HEK293 (cell line): Measurements from ENCODE around the gene HSD17B13.

Source experiments
- CTCF ChIA-PET: fragments of 350-600 bp; formaldehyde crosslinking; extraction: SDS; loops from one replicate; lab custom pipeline; 2021; ENCODE audit warnings: antibody characterized with exemption; lab: Yijun Ruan, JAX
- POLR2A ChIA-PET: fragments of 300-600 bp; formaldehyde crosslinking; extraction: SDS; loops from one replicate; lab custom pipeline; 2020; ENCODE audit warnings: antibody characterized with exemption, inconsistent platforms; lab: Yijun Ruan, JAX
- H3K27ac ChIP-seq: fragments of 200-500 bp; sonication (Bioruptor generic); 2 replicates; pipeline ENCODE4 v1.5.1; 2014; ENCODE audit warnings: low read depth, low read length, control low read depth, inconsistent platforms; ENCODE audit errors: extremely low read depth
- H3K36me3 ChIP-seq, 2 experiments: fragments of 200-500 bp in 1 of 2; sonication (Bioruptor generic) in 1 of 2; 1 replicate in 1 of 2; 2 replicates in 1 of 2; pipeline ENCODE4 v1.5.1; 2014 to 2017; ENCODE audit warnings: inconsistent platforms in 2 of 2, low read length in 2 of 2; ENCODE audit not compliant: control insufficient read depth in 2 of 2, insufficient read depth in 1 of 2
- H3K4me1 ChIP-seq: fragments of 200-500 bp; sonication (Bioruptor generic); 2 replicates; pipeline ENCODE4 v1.5.1; 2014; ENCODE audit warnings: mild to moderate bottlenecking, low read length, inconsistent platforms; ENCODE audit not compliant: control insufficient read depth, insufficient read depth
- H3K4me3 ChIP-seq: 2 replicates; pipeline ENCODE4 v1.5.1; 2011; ENCODE audit warnings: low read depth, mild to moderate bottlenecking, control low read depth, low read length, moderate library complexity
- H3K9me3 ChIP-seq: fragments of 200-500 bp; sonication (Bioruptor generic); 2 replicates; pipeline ENCODE4 v1.5.1; 2014; ENCODE audit warnings: low read depth, low read length, inconsistent platforms; ENCODE audit not compliant: control insufficient read depth, insufficient read depth
- CTCF ChIP-seq: fragments of 450-650 bp; formaldehyde crosslinking; IDR thresholded peaks from 2 replicates; pipeline ENCODE4 v1.5.1; 2016; ENCODE audit warnings: missing biosample characterization, missing genetic modification characterization
- GLI4 ChIP-seq: fragments of 450-650 bp; formaldehyde crosslinking; IDR thresholded peaks from 2 replicates; pipeline ENCODE4 v1.5.1; 2016; ENCODE audit warnings: missing biosample characterization, missing genetic modification characterization
- HIC1 ChIP-seq: fragments of 450-650 bp; formaldehyde crosslinking; IDR thresholded peaks from 2 replicates; pipeline ENCODE4 v1.5.1; 2016; ENCODE audit warnings: missing biosample characterization, missing genetic modification characterization
- KLF8 ChIP-seq: fragments of 450-650 bp; formaldehyde crosslinking; IDR thresholded peaks from 2 replicates; pipeline ENCODE4 v1.5.1; 2016; ENCODE audit warnings: missing biosample characterization, missing genetic modification characterization
- REST ChIP-seq: fragments of 450-650 bp; formaldehyde crosslinking; IDR thresholded peaks from 2 replicates; pipeline ENCODE4 v1.5.1; 2016; ENCODE audit warnings: missing biosample characterization, missing genetic modification characterization
- SALL2 ChIP-seq: fragments of 450-650 bp; formaldehyde crosslinking; IDR thresholded peaks from 2 replicates; pipeline ENCODE4 v1.5.0; 2017; ENCODE audit warnings: missing biosample characterization, mild to moderate bottlenecking, missing genetic modification characterization, borderline replicate concordance
- SETDB1 ChIP-seq: IDR thresholded peaks from one replicate; pipeline ENCODE4 v1.6.1; 2017; ENCODE audit warnings: mild to moderate bottlenecking, low read length, moderate library complexity, mixed read lengths; ENCODE audit not compliant: insufficient read length
- ZBTB17 ChIP-seq: fragments of 450-650 bp; formaldehyde crosslinking; IDR thresholded peaks from 2 replicates; pipeline ENCODE4 v1.5.1; 2016; ENCODE audit warnings: missing biosample characterization, missing genetic modification characterization
- ZNF16 ChIP-seq: fragments of 450-650 bp; formaldehyde crosslinking; IDR thresholded peaks from 2 replicates; pipeline ENCODE4 v1.5.1; 2016; ENCODE audit warnings: low read depth, missing biosample characterization, missing genetic modification characterization
- ZNF175 ChIP-seq: fragments of 450-650 bp; formaldehyde crosslinking; IDR thresholded peaks from 2 replicates; pipeline ENCODE4 v1.5.1; 2016; ENCODE audit warnings: missing biosample characterization, missing genetic modification characterization
- ZNF266 ChIP-seq: fragments of 450-650 bp; formaldehyde crosslinking; IDR thresholded peaks from 2 replicates; pipeline ENCODE4 v1.5.1; 2016; ENCODE audit warnings: missing biosample characterization, missing genetic modification characterization, low read depth
- ZNF585B ChIP-seq: fragments of 450-650 bp; formaldehyde crosslinking; IDR thresholded peaks from 2 replicates; pipeline ENCODE4 v1.5.1; 2016; ENCODE audit warnings: missing biosample characterization, missing genetic modification characterization
- ZNF596 ChIP-seq: fragments of 450-650 bp; IDR thresholded peaks from 2 replicates; pipeline ENCODE4 v1.5.0; 2018; ENCODE audit warnings: missing biosample characterization, mild to moderate bottlenecking, missing genetic modification characterization, moderate library complexity
- ZNF639 ChIP-seq: fragments of 450-650 bp; formaldehyde crosslinking; IDR thresholded peaks from 2 replicates; pipeline ENCODE4 v1.5.1; 2016; ENCODE audit warnings: missing biosample characterization, missing genetic modification characterization
- ZNF645 ChIP-seq: fragments of 450-650 bp; formaldehyde crosslinking; IDR thresholded peaks from 2 replicates; pipeline ENCODE4; 2016; ENCODE audit warnings: missing biosample characterization, missing genetic modification characterization
- ZNF670 ChIP-seq: fragments of 450-650 bp; formaldehyde crosslinking; IDR thresholded peaks from 2 replicates; pipeline ENCODE4 v1.5.1; 2016; ENCODE audit warnings: missing biosample characterization, missing genetic modification characterization, low read depth
- ZNF76 ChIP-seq: fragments of 450-650 bp; formaldehyde crosslinking; IDR thresholded peaks from 2 replicates; pipeline ENCODE4; 2016; ENCODE audit warnings: low read depth, missing biosample characterization, missing genetic modification characterization, borderline replicate concordance
- ZNF768 ChIP-seq: fragments of 450-650 bp; formaldehyde crosslinking; IDR thresholded peaks from 2 replicates; pipeline ENCODE4 v1.5.1; 2018; ENCODE audit warnings: missing biosample characterization, mild to moderate bottlenecking, missing genetic modification characterization
- ZXDB ChIP-seq: fragments of 450-650 bp; formaldehyde crosslinking; IDR thresholded peaks from 2 replicates; pipeline ENCODE4 v1.5.1; 2016; ENCODE audit warnings: missing biosample characterization, missing genetic modification characterization

The HSD17B13 gene

GRCh38 chr4:87322754-87323153 is at the start of gene HSD17B13:
Gene HSD17B13, minus strand, starts transcription at chr4:87322882. Its CDS starts 41 bp downstream, at chr4:87322841.
- POLR2A ChIA-PET = no interaction called here
- TF ChIP-seq ZNF596 (no peak), ZNF639 (no peak), REST (tag by site-specific recombination) (no peak), GLI4 (no peak), ZNF670 (tag by site-specific recombination) (no peak), ZNF175 (tag by site-specific recombination) (no peak), ZNF645 (no peak), KLF8 (tag by site-specific recombination) (no peak), ZNF76 (no peak), ZNF266 (tag by site-specific recombination) (no peak)
- no peaks in the 10 kb centered on the region for H3K36me3 ChIP-seq
- H3K9me3 ChIP-seq = no peaks in the 10 kb centered on the region
- H3K4me3 ChIP-seq = no peak within 1 kb of the TSS
- CTCF ChIA-PET = interaction anchor here (0.6 to 1.1 kb wide), 3 partner anchors 13 to 400 kb away, joined by 3 read pairs; no protein-coding TSS in a partner anchor
- H3K4me1 ChIP-seq = peaks cover 4% of the 10 kb centered on the region; the same call in 1 of the 2 replicates
- no peak within 1 kb of the TSS for H3K27ac ChIP-seq

- H3K36me3 ChIP-seq = peaks cover 0 to 82% of the 10 kb centered on the region in 2 experiments; a peak in 1 of 3 replicates
- POLR2A ChIA-PET = no interaction called here
- TF ChIP-seq ZNF645 (no peak), SALL2 (tag by site-specific recombination) (no peak), ZBTB17 (tag by site-specific recombination) (no peak)
- no peaks in the 10 kb centered on the region for H3K4me1 ChIP-seq
- no peak overlapping the region for H3K4me3 ChIP-seq
- H3K27ac ChIP-seq = no peak overlapping the region
- CTCF ChIA-PET = interaction anchor here (1.1 kb wide), 1 partner anchor 97 kb away, joined by 7 read pairs; no protein-coding TSS in a partner anchor
- no peaks in the 10 kb centered on the region for H3K9me3 ChIP-seq
Observed at GRCh38 chr4:87370068-87370467, 47.4 kb upstream of the HSD17B13 start.

- H3K27ac ChIP-seq = no peak overlapping the region
- H3K4me3 ChIP-seq = no peak overlapping the region
- no peaks in the 10 kb centered on the region for H3K9me3 ChIP-seq
- H3K36me3 ChIP-seq = peaks cover 0 to 82% of the 10 kb centered on the region in 2 experiments; a peak in 1 of 3 replicates
- ChIA-PET POLR2A (no interaction called here), CTCF (interaction anchor here (1.9 kb wide), 1 partner anchor 99 kb away, joined by 4 read pairs; no protein-coding TSS in a partner anchor)
- H3K4me1 ChIP-seq = no peaks in the 10 kb centered on the region
- TF ChIP-seq ZNF585B (tag by site-specific recombination) = no peak
- no peak for TF ChIP-seq HIC1 (tag by site-specific recombination)
- TF ChIP-seq CTCF (tag by site-specific recombination) = no peak
- TF ChIP-seq SETDB1 = peak; percentile 81
- no peak for TF ChIP-seq ZNF768 (tag by site-specific recombination)
- TF ChIP-seq ZNF16 = no peak
- no peak for TF ChIP-seq ZXDB (tag by site-specific recombination)
Observed at GRCh38 chr4:87366521-87367162, 44.0 kb upstream of the HSD17B13 start.
